GM12878 (cell line): ENCODE measurements around the gene LTB4R. TPM values are rescaled to one million over a fixed set of nuclear protein-coding genes. Genes with fewer than 3 reads are reported as not detected.

Source experiments
- ATAC-seq: fragments of 200-7000 bp; cut with Tn5 transposase; 3 replicates; pipeline ENCODE4 v1.9.1; 2020; ENCODE audit warnings: mild to moderate bottlenecking, moderate library complexity
- BruUV-seq: library from RNA; stranded (reverse); fragments of 400-500 nt; replicated peaks from 2 replicates; lab custom pipeline; 2021; lab: Mats Ljungman, UMichigan
- CTCF ChIA-PET: fragments of 300-600 bp; sonication (Branson Sonifier 250); formaldehyde crosslinking; extraction: SDS; loops from one replicate; lab custom pipeline; 2021; ENCODE audit warnings: inconsistent platforms; lab: Yijun Ruan, JAX
- POLR2A ChIA-PET: fragments of 350-600 bp; formaldehyde crosslinking; extraction: SDS; loops from one replicate; lab custom pipeline; 2021; ENCODE audit warnings: inconsistent platforms; lab: Charles Lee
- RAD21 ChIA-PET: fragments of 300-600 bp; sonication (Branson Sonifier 250); formaldehyde crosslinking; loops from one replicate; lab custom pipeline; 2023; ENCODE audit warnings: antibody characterized with exemption; ENCODE audit not compliant: unreplicated experiment; lab: Charles Lee
- SMC1A ChIA-PET: fragments of 300-600 bp; sonication (Branson Sonifier 250); formaldehyde crosslinking; loops from one replicate; lab custom pipeline; 2023; ENCODE audit not compliant: unreplicated experiment, uncharacterized antibody; lab: Charles Lee
- DNase-seq: peaks from one replicate; pipeline ENCODE4 v3.0.0-alpha.2; 2011; ENCODE audit warnings: low read depth, low spot score
- FAIRE-seq: peaks from 3 replicates; lab custom pipeline; 2011; peaks lifted over from hg19 to GRCh38; lab: Jason Lieb, UNC
- H2AFZ ChIP-seq: 2 replicates; pipeline ENCODE4 v1.6.0; 2011; ENCODE audit warnings: low read depth, low read length, control low read depth; ENCODE audit not compliant: control insufficient read depth
- H3K27ac ChIP-seq: 2 replicates; pipeline ENCODE4 v1.5.1; 2011; ENCODE audit warnings: control low read depth; ENCODE audit not compliant: control insufficient read depth, insufficient read depth
- H3K27me3 ChIP-seq, 2 experiments: replicated peaks in 1 of 2; 2 replicates each; pipeline versions ENCODE4 v1.6.0 to v1.6.1; 2011; ENCODE audit warnings: low read length in 1 of 2; ENCODE audit not compliant: control insufficient read depth in 2 of 2, insufficient read depth in 2 of 2
- H3K36me3 ChIP-seq, 2 experiments: 2 replicates each; pipeline ENCODE4 v1.5.1; 2011; ENCODE audit warnings: low read length in 1 of 2; ENCODE audit not compliant: control insufficient read depth in 2 of 2, insufficient read depth in 2 of 2
- H3K4me1 ChIP-seq: 2 replicates; pipeline ENCODE4 v1.6.1; 2011; ENCODE audit warnings: mild to moderate bottlenecking, low read length, moderate library complexity, mixed read lengths; ENCODE audit not compliant: control insufficient read depth, insufficient read depth
- H3K4me2 ChIP-seq: 2 replicates; pipeline ENCODE4 v1.6.0; 2011; ENCODE audit warnings: control low read depth; ENCODE audit not compliant: control insufficient read depth, insufficient read depth
- H3K4me3 ChIP-seq: fragments of 200-600 bp; sonication (generic); 2 replicates; pipeline ENCODE4 v1.5.1; 2016
- H3K79me2 ChIP-seq: 2 replicates; pipeline ENCODE4 v1.6.0; 2011; ENCODE audit warnings: low read length; ENCODE audit not compliant: control insufficient read depth, insufficient read depth
- H3K9ac ChIP-seq: 2 replicates; pipeline ENCODE4 v1.8.0; 2011; ENCODE audit warnings: low read length, control low read depth, mixed read lengths; ENCODE audit not compliant: control insufficient read depth, insufficient read depth
- H3K9me3 ChIP-seq: replicated peaks from 3 replicates; pipeline ENCODE4 v1.5.1; 2011; ENCODE audit warnings: mild to moderate bottlenecking, low read length; ENCODE audit not compliant: control insufficient read depth, insufficient read depth
- H4K20me1 ChIP-seq: 2 replicates; pipeline ENCODE4 v1.6.0; 2011; ENCODE audit not compliant: control insufficient read depth, insufficient read depth
- ATF2 ChIP-seq: IDR thresholded peaks from 2 replicates; pipeline ENCODE4 v1.6.1; 2012; ENCODE audit warnings: low read length, inconsistent platforms
- CTCF ChIP-seq, 3 experiments: IDR thresholded peaks in 2 of 3; conservative IDR thresholded peaks in 1 of 3; 2 replicates each; pipeline ENCODE4 v1.5.1; 2011; ENCODE audit warnings: low read depth in 3 of 3, low read length in 3 of 3, mild to moderate bottlenecking in 3 of 3, control low read depth in 2 of 3, moderate library complexity in 2 of 3, inconsistent platforms in 1 of 3, mixed read lengths in 1 of 3; ENCODE audit not compliant: control insufficient read depth in 2 of 3, insufficient read depth in 1 of 3; ENCODE audit errors: extremely low read depth in 1 of 3
- ELK1 ChIP-seq: IDR thresholded peaks from 2 replicates; pipeline ENCODE4 v1.6.1; 2012; ENCODE audit warnings: low read depth, low read length, improper control_type of control experiment
- PBX3 ChIP-seq: IDR thresholded peaks from 2 replicates; pipeline ENCODE4 v1.6.1; 2011; ENCODE audit warnings: mild to moderate bottlenecking, low read depth, low read length, moderate library complexity; ENCODE audit not compliant: insufficient replicate concordance
- RAD21 ChIP-seq: IDR thresholded peaks from 2 replicates; pipeline ENCODE4 v1.6.1; 2011; ENCODE audit warnings: mild to moderate bottlenecking, low read depth, low read length, moderate library complexity; ENCODE audit not compliant: insufficient read depth
- SMAD5 ChIP-seq: IDR thresholded peaks from 2 replicates; pipeline ENCODE4 v1.6.1; 2016; ENCODE audit warnings: antibody characterized with exemption, low read depth
- SMC3 ChIP-seq: IDR thresholded peaks from 2 replicates; pipeline ENCODE4 v1.6.1; 2011; ENCODE audit warnings: low read length, improper control_type of control experiment, borderline replicate concordance
- WGBS: methylation state at CpG from one replicate; pipeline ENCODE4 v1.1.6; 2016; ENCODE audit warnings: low lambda C conversion rate; ENCODE audit not compliant: insufficient replicate concordance, insufficient coverage; ENCODE audit errors: missing lambda C conversion rate; 5-methylcytosine and 5-hydroxymethylcytosine counted together
- in situ Hi-C: fragments of 300-500 bp; cut with MboI; formaldehyde crosslinking; loops from 9 replicates; pipeline ENCODE4 v1.14.3; 2018; ENCODE audit warnings: mixed read lengths
- intact Hi-C: fragments of 100-400 bp; cut with micrococcal nuclease; formaldehyde crosslinking; loops from one replicate; pipeline ENCODE4 v1.14.2; 2022; ENCODE audit not compliant: unreplicated experiment
- polyA plus RNA-seq, 11 experiments: library from polyadenylated mRNA; depleted of rRNA in 4 of 11; unstranded in 6 of 11; stranded (reverse) in 5 of 11; fragments of >200 nt; fragmentation: Nextera tagmentation in 4 of 11; fragmentation: Illumina TruSeq in 1 of 11; extraction: Ambion mirVana in 4 of 11; extraction: Trizol in 1 of 11; gene quantifications; 1 replicate in 1 of 11; 2 replicates in 10 of 11; pipeline versions ENCODE4 v1.2.1 to v1.2.3, GENCODE V29; 2011 to 2016; ENCODE audit warnings: inconsistent platforms in 2 of 11, missing spikeins in 2 of 11, low read depth in 1 of 11
- total RNA-seq, 4 experiments: library from RNA; depleted of rRNA in 3 of 4; stranded (reverse); fragments of >200 nt in 3 of 4; fragmentation: Illumina TruSeq in 1 of 4; extraction: Trizol in 1 of 4; gene quantifications; 2 replicates each; pipeline versions ENCODE4 v1.2.1 to v1.2.3, GENCODE V29; 2013 to 2021

Gene LTB4R
- total and polyA plus RNA-seq, 10 of the 15 experiments (the other 5 are each of a cell fraction or from before 2014, with no cell fraction given), result 1.2 to 14.0 (median 4.0) TPM

- in situ Hi-C loops (loop anchor here (5.0 kb wide), 1 partner anchor 55 kb away; the partner anchor contains the start of gene TINF2), intact Hi-C loops (loop anchor here (1.0 to 5.0 kb wide), 8 partner anchors 18 to 283 kb away; partner anchors contain the start of genes IPO4, MDP1, PCK2 and PSME2)
- H3K4me3 ChIP-seq, result no peak overlapping the region
- ChIA-PET RAD21 (interaction anchor here (1.0 to 7.8 kb wide), 20 partner anchors 10 to 239 kb away, joined by 3 to 231 read pairs (median 8); partner anchors contain the start of genes CHMP4A, CIDEB, DCAF11 and IPO4), POLR2A (interaction anchor here (0.8 to 9.0 kb wide), 14 partner anchors 10 to 239 kb away, joined by 3 to 118 read pairs (median 4); partner anchors contain the start of genes CHMP4A, CIDEB, MDP1 and RABGGTA), SMC1A (interaction anchor here (0.8 to 10.1 kb wide), 21 partner anchors 10 to 239 kb away, joined by 3 to 201 read pairs (median 6); partner anchors contain the start of genes CHMP4A, CIDEB, DCAF11 and IRF9), CTCF (interaction anchor here (0.6 to 13.4 kb wide), 33 partner anchors 11 to 692 kb away, joined by 3 to 368 read pairs (median 5); partner anchors contain the start of genes CHMP4A, CIDEB, DCAF11 and IPO4)
- H3K36me3 ChIP-seq, result peaks cover 3 to 29% of the 10 kb centered on the region in 2 experiments; a peak in 2 of 4 replicates
- peak; percentile 40; the same call in 1 of the 2 replicates for TF ChIP-seq RAD21
- no peak for TF ChIP-seq PBX3
- peak; percentile 31; the same call in 1 of the 2 replicates for TF ChIP-seq SMC3
- no peak for TF ChIP-seq SMAD5
- no peak for TF ChIP-seq ELK1
- 0 out of 2 replicates have a peak, but pooled peaks have one; percentile 11 for TF ChIP-seq ATF2
- peak; percentile 25 to 50 (median 29); a peak in 4 of 6 replicates for TF ChIP-seq CTCF (IDR thresholded peaks at IDR 0.05 in 2 of 3, conservative IDR thresholded peaks at IDR 0.05 in 1 of 3; ENCODE audit: control insufficient read depth in 2 of 3, extremely low read depth in 1 of 3, insufficient read depth in 1 of 3, low read depth in 3 of 3, low read length in 3 of 3)
- ATAC-seq, result peak; percentile 47
- no TSS peak for BruUV-seq
- H3K79me2 ChIP-seq, result peaks cover 23% of the 10 kb centered on the region
- peak overlapping the region; percentile 2; the same call in 1 of the 2 replicates for H3K9ac ChIP-seq
- no peaks in the 10 kb centered on the region for H3K27me3 ChIP-seq
- no peak for DNase-seq
- no peaks in the 10 kb centered on the region for H4K20me1 ChIP-seq
- H3K4me2 ChIP-seq, result peak overlapping the region; percentile 31; the same call in 1 of the 2 replicates
- FAIRE-seq, result no peak
- H3K4me1 ChIP-seq, result peaks cover 25% of the 10 kb centered on the region
- no peaks in the 10 kb centered on the region for H3K9me3 ChIP-seq
- H2AFZ ChIP-seq, result peak overlapping the region; percentile 56
- WGBS, result 28% methylated on average over 5 of the region's 5 CpGs
- H3K27ac ChIP-seq, result peak overlapping the region; percentile 27
Observed at GRCh38 chr14:24297190-24297964, 13.9 kb upstream of the LTB4R start.
